K562 (cell line): ENCODE results near the gene PAFAH1B2. TPM values are rescaled to one million over a fixed set of nuclear protein-coding genes. Genes with fewer than 3 reads are reported as not detected.
A peak's percentile ranks its signal among the peaks of the same experiment; 100 is the strongest.

Experiments
- ARID1B ChIP-seq: fragments of 450-650 bp; IDR thresholded peaks from 2 replicates; pipeline ENCODE4 v1.6.1; 2016; ENCODE audit warnings: antibody characterized with exemption, mild to moderate bottlenecking, inconsistent platforms
- CTCFL ChIP-seq: IDR thresholded peaks from 2 replicates; pipeline ENCODE4 v1.6.1; 2011; ENCODE audit warnings: borderline replicate concordance, low read depth, mild to moderate bottlenecking, moderate library complexity, low read length; ENCODE audit not compliant: insufficient read depth, poor library complexity, severe bottlenecking
- MCM3 ChIP-seq: fragments of 450-650 bp; IDR thresholded peaks from 2 replicates; pipeline ENCODE4 v1.6.1; 2016
- MXD1 ChIP-seq: fragments of 250-450 bp; sonication (Bioruptor Pico); IDR thresholded peaks from 2 replicates; pipeline ENCODE4 v1.8.0; 2021; ENCODE audit warnings: borderline replicate concordance, mild to moderate bottlenecking, moderate library complexity; ENCODE audit not compliant: poor library complexity, severe bottlenecking
- NCOA6 ChIP-seq: fragments of 450-650 bp; IDR thresholded peaks from 2 replicates; pipeline ENCODE4 v1.6.1; 2017; ENCODE audit warnings: mild to moderate bottlenecking
- NFE2 ChIP-seq: IDR thresholded peaks from 2 replicates; pipeline ENCODE4 v1.6.1; 2014; ENCODE audit warnings: antibody characterized with exemption, low read depth
- PHF8 ChIP-seq: fragments of 200-600 bp; sonication (generic); IDR thresholded peaks from 2 replicates; pipeline ENCODE4 v1.6.1; 2012; ENCODE audit warnings: mixed run types, mild to moderate bottlenecking, inconsistent platforms, low read length, moderate library complexity, borderline replicate concordance
- RREB1 ChIP-seq: fragments of 250-450 bp; sonication (Bioruptor Pico); IDR thresholded peaks from 2 replicates; pipeline ENCODE4 v1.4.0; 2020
- SIN3B ChIP-seq: fragments of 450-650 bp; IDR thresholded peaks from 2 replicates; pipeline ENCODE4 v1.6.1; 2017; ENCODE audit warnings: low read depth, mild to moderate bottlenecking, moderate library complexity
- SMC3 ChIP-seq: conservative IDR thresholded peaks from 2 replicates; pipeline ENCODE4 v1.6.1; 2011; ENCODE audit warnings: low read depth, low read length, improper control_type of control experiment; ENCODE audit not compliant: insufficient read depth
- TRIM25 ChIP-seq: fragments of 450-650 bp; IDR thresholded peaks from 2 replicates; pipeline ENCODE4 v1.7.0; 2016; ENCODE audit warnings: borderline replicate concordance
- polyA plus RNA-seq, 8 experiments: library from polyadenylated mRNA; depleted of rRNA in 4 of 8; stranded (reverse) in 5 of 8; unstranded in 3 of 8; fragments of >200 nt; fragmentation: Nextera tagmentation in 2 of 8; fragmentation: Illumina TruSeq in 1 of 8; extraction: Ambion mirVana in 2 of 8; extraction: Trizol in 1 of 8; gene quantifications; 2 replicates each; pipeline versions ENCODE4 v1.2.1 to v1.2.3, GENCODE V29; 2011 to 2014; ENCODE audit warnings: inconsistent platforms in 1 of 8, missing spikeins in 1 of 8
- total RNA-seq, 7 experiments: library from RNA; depleted of rRNA in 6 of 7; stranded (reverse); fragments of >200 nt in 6 of 7; fragmentation: Illumina TruSeq in 2 of 7; extraction: Trizol in 2 of 7; gene quantifications; 2 replicates each; pipeline versions ENCODE4 v1.2.1 to v1.2.3, GENCODE V29; 2011 to 2021; ENCODE audit warnings: low replicate concordance in 1 of 7
- TF ChIP-seq, protein P1 (sequence below): fragments of 250-450 bp; sonication (Bioruptor Pico); IDR thresholded peaks from 2 replicates; pipeline ENCODE4 v1.5.0; 2020; ENCODE audit warnings: mild to moderate bottlenecking
- TF ChIP-seq, protein P2 (sequence below): fragments of 250-450 bp; sonication (Bioruptor Pico); IDR thresholded peaks from 2 replicates; pipeline ENCODE4 v1.8.0; 2022; ENCODE audit warnings: moderate library complexity, mild to moderate bottlenecking, inconsistent platforms

PAFAH1B2 gene
- total and polyA plus RNA-seq, 9 of the 15 experiments (the other 6 are each of a cell fraction or from before 2014, with no cell fraction given) = 27.8 to 94.7 (median 64.9) TPM

- TF ChIP-seq RREB1 (CRISPR knock-in tag) (0 out of 2 replicates have a peak, but pooled peaks have one; percentile 10), CTCFL (no peak), SMC3 (no peak), TRIM25 (no peak), NFE2 (no peak), NCOA6 (no peak), ARID1B (peak; percentile 97), SIN3B (no peak), MXD1 (CRISPR knock-in tag) (no peak), MCM3 (no peak), PHF8 (no peak)
- TF ChIP-seq, protein P1, sequence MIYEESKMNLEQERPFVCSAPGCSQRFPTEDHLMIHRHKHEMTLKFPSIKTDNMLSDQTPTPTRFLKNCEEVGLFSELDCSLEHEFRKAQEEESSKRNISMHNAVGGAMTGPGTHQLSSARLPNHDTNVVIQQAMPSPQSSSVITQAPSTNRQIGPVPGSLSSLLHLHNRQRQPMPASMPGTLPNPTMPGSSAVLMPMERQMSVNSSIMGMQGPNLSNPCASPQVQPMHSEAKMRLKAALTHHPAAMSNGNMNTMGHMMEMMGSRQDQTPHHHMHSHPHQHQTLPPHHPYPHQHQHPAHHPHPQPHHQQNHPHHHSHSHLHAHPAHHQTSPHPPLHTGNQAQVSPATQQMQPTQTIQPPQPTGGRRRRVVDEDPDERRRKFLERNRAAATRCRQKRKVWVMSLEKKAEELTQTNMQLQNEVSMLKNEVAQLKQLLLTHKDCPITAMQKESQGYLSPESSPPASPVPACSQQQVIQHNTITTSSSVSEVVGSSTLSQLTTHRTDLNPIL (CRISPR knock-in tag) = no peak
- TF ChIP-seq, protein P2, sequence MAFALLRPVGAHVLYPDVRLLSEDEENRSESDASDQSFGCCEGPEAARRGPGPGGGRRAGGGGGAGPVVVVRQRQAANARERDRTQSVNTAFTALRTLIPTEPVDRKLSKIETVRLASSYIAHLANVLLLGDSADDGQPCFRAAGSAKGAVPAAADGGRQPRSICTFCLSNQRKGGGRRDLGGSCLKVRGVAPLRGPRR (CRISPR knock-in tag) = no peak
These were observed 79.9 kb downstream of the PAFAH1B2 start (continued) for GRCh38 chr11:117223741-117224689.
